ENCODE results near the gene ZNF441. TPM values are rescaled to one million over a fixed set of nuclear protein-coding genes. Genes with fewer than 3 reads are reported as not detected.
A peak's percentile ranks its signal among the peaks of the same experiment; 100 is the strongest.

Gene ZNF441
- total and polyA plus RNA-seq, 2 of the 13 experiments (the other 11 are each of a cell fraction or from before 2014, with no cell fraction given): 2.8 to 10.0 TPM

DNA sequence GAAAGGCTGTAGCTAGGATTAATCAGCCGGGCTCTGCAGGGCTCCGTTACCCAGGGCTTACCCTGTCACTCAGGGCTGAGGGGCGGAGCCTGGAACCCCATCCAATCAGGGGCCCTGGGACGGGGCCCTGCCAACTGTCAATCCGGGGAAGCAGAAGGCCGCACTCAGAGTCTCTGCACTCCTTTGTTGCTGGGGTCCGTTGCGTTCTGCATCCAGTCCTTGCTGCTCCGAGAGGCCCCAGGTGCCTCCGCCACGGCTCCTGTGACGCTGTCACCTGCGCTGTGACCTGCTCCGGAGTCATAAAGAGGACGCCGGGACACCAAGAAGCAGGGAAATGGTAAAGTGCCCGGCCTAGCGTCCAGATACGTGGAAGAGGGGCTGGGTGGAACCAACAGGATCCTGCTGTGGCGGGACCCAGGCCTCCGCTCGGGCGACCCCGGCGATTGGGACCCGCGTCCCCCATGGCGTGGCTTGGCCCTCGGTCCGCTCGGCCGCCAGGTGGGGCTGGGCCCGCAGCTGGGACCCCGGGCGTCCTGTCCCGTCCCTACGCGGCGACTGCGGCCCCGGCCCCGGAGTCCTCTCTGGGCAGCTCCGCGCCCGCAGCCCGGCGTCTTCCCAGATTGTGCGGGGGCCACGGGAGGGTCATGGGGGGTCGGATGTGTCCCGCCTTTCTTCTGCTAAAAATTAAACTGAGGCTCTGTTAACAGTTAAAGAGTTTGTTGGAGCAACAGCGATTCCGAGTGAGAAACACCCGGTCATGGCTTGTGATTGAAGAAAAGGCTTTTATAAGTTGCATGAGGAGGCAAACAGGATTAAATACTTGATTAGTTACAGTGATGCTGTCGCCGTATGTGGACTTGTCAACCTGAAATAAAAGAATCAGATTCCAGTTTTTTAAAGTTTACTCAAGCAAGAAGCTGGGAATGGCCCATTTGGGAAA lies 31.9 kb downstream of the ZNF441 start, which contains the start of gene ZNF491 (continued):
- TF ChIP-seq TBX2 (CRISPR knock-in tag; IDR thresholded peaks at IDR 0.05; ENCODE audit: borderline replicate concordance) (no peak), ZBTB21 (CRISPR knock-in tag; IDR thresholded peaks at IDR 0.05) (peak; percentile 63; the same call in 1 of the 2 replicates), CERS6 (CRISPR knock-in tag; IDR thresholded peaks at IDR 0.05) (no peak), HOXD1 (CRISPR knock-in tag; IDR thresholded peaks at IDR 0.05) (0 out of 2 replicates have a peak, but pooled peaks have one; percentile 44), CENPX (CRISPR knock-in tag; IDR thresholded peaks at IDR 0.05) (no peak), PHF21A (CRISPR knock-in tag; IDR thresholded peaks at IDR 0.05) (peak; percentile 85; the same call in 1 of the 2 replicates), BRF2 (CRISPR knock-in tag; IDR thresholded peaks at IDR 0.05) (no peak), BRD4 (CRISPR knock-in tag; IDR thresholded peaks at IDR 0.05) (peak; percentile 45; the same call in 1 of the 2 replicates), ZNF670 (CRISPR knock-in tag; IDR thresholded peaks at IDR 0.05; ENCODE audit: borderline replicate concordance) (no peak)
- TF ChIP-seq, protein P1, sequence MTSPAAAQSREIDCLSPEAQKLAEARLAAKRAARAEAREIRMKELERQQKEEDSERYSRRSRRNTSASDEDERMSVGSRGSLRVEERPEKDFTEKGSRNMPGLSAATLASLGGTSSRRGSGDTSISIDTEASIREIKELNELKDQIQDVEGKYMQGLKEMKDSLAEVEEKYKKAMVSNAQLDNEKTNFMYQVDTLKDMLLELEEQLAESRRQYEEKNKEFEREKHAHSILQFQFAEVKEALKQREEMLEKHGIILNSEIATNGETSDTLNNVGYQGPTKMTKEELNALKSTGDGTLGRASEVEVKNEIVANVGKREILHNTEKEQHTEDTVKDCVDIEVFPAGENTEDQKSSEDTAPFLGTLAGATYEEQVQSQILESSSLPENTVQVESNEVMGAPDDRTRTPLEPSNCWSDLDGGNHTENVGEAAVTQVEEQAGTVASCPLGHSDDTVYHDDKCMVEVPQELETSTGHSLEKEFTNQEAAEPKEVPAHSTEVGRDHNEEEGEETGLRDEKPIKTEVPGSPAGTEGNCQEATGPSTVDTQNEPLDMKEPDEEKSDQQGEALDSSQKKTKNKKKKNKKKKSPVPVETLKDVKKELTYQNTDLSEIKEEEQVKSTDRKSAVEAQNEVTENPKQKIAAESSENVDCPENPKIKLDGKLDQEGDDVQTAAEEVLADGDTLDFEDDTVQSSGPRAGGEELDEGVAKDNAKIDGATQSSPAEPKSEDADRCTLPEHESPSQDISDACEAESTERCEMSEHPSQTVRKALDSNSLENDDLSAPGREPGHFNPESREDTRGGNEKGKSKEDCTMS (CRISPR knock-in tag; conservative IDR thresholded peaks at IDR 0.05): no peak
- TF ChIP-seq, protein P2, sequence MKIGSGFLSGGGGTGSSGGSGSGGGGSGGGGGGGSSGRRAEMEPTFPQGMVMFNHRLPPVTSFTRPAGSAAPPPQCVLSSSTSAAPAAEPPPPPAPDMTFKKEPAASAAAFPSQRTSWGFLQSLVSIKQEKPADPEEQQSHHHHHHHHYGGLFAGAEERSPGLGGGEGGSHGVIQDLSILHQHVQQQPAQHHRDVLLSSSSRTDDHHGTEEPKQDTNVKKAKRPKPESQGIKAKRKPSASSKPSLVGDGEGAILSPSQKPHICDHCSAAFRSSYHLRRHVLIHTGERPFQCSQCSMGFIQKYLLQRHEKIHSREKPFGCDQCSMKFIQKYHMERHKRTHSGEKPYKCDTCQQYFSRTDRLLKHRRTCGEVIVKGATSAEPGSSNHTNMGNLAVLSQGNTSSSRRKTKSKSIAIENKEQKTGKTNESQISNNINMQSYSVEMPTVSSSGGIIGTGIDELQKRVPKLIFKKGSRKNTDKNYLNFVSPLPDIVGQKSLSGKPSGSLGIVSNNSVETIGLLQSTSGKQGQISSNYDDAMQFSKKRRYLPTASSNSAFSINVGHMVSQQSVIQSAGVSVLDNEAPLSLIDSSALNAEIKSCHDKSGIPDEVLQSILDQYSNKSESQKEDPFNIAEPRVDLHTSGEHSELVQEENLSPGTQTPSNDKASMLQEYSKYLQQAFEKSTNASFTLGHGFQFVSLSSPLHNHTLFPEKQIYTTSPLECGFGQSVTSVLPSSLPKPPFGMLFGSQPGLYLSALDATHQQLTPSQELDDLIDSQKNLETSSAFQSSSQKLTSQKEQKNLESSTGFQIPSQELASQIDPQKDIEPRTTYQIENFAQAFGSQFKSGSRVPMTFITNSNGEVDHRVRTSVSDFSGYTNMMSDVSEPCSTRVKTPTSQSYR (CRISPR knock-in tag; IDR thresholded peaks at IDR 0.05; ENCODE audit: borderline replicate concordance): no peak
- TF ChIP-seq, protein P3, sequence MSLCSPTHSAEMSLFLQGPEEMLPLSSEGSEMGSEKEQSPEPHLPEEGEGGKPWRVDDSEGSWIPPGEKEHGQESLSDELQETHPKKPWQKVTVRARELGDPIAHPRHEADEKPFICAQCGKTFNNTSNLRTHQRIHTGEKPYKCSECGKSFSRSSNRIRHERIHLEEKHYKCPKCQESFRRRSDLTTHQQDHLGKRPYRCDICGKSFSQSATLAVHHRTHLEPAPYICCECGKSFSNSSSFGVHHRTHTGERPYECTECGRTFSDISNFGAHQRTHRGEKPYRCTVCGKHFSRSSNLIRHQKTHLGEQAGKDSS (CRISPR knock-in tag; IDR thresholded peaks at IDR 0.05; ENCODE audit: borderline replicate concordance, low read depth): peak; percentile 29; the same call in 1 of the 2 replicates
- TF ChIP-seq, protein P4, sequence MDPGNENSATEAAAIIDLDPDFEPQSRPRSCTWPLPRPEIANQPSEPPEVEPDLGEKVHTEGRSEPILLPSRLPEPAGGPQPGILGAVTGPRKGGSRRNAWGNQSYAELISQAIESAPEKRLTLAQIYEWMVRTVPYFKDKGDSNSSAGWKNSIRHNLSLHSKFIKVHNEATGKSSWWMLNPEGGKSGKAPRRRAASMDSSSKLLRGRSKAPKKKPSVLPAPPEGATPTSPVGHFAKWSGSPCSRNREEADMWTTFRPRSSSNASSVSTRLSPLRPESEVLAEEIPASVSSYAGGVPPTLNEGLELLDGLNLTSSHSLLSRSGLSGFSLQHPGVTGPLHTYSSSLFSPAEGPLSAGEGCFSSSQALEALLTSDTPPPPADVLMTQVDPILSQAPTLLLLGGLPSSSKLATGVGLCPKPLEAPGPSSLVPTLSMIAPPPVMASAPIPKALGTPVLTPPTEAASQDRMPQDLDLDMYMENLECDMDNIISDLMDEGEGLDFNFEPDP (CRISPR knock-in tag; conservative IDR thresholded peaks at IDR 0.05): 0 out of 2 replicates have a peak, but pooled peaks have one; percentile 59

Data from HepG2 (cell line).